Measurements from ENCODE around the gene ZMYM4. TPM values are rescaled to one million over a fixed set of nuclear protein-coding genes. Genes with fewer than 3 reads are reported as not detected.

Gene ZMYM4
- total RNA-seq, 1 experiment from 2014 or later, result 60.3 TPM

DNA sequence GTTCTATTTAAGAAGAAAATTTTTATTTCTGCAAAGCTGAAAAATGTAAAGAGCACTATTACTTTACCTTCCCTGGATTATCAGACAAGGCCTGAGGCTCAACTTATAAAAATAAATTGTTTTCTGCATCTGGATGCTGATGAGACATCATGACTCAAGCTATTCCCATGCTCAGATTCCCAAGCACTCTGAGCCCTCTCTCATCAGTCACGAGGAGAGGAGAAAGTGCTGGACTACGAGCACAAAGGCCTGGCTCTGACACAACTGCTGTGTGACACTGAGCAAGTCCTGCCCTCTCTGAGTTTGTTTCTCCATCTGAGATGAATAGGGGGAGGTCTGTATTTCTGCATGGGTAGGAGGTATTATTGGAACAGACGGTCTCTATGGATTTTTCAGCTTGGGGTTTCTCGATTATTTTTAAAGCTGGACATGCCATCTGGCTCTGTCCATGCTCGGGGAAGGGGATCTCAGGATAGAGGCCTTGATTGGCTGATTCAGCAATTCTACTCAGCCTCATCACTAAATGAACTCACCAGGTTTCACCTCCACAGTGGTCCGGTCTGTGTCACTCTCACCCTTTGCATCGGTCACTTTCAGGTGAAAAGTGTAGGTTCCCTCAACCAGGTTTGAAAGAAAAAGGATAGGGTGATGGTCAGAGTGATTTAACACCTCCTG, 181.0 kb downstream of the ZMYM4 start:
- no peak for ATAC-seq
- POLR2A ChIA-PET, result no interaction called here
- no peaks in the 10 kb centered on the region for H3K9me3 Mint-ChIP-seq

GRCh38 chr1:35451125-35451528, 182.6 kb downstream of the ZMYM4 start:
- ATAC-seq (peak; percentile 96), DNase-seq (ENCODE audit: low spot score) (peak; percentile 86)
- peak overlapping the region; percentile 85; the same call in 1 of the 2 replicates for H3K27ac Mint-ChIP-seq
- ChIA-PET CTCF (interaction anchor here (0.5 to 5.5 kb wide), 44 partner anchors 9 to 556 kb away, joined by 3 to 86 read pairs (median 5); partner anchors contain the start of gene KIAA0319L), POLR2A (interaction anchor here (1.5 kb wide), 1 partner anchor 319 kb away, joined by 3 read pairs; the partner anchor contains the start of gene CLSPN)
- no peak overlapping the region for H3K4me3 Mint-ChIP-seq
- no peaks in the 10 kb centered on the region for H3K27me3 Mint-ChIP-seq (ENCODE audit: low read depth)
- H3K9me3 Mint-ChIP-seq, result no peaks in the 10 kb centered on the region
- H3K36me3 Mint-ChIP-seq, result peaks cover 57% of the 10 kb centered on the region
- TF ChIP-seq, protein P1, sequence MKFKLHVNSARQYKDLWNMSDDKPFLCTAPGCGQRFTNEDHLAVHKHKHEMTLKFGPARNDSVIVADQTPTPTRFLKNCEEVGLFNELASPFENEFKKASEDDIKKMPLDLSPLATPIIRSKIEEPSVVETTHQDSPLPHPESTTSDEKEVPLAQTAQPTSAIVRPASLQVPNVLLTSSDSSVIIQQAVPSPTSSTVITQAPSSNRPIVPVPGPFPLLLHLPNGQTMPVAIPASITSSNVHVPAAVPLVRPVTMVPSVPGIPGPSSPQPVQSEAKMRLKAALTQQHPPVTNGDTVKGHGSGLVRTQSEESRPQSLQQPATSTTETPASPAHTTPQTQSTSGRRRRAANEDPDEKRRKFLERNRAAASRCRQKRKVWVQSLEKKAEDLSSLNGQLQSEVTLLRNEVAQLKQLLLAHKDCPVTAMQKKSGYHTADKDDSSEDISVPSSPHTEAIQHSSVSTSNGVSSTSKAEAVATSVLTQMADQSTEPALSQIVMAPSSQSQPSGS (CRISPR knock-in tag; IDR thresholded peaks at IDR 0.05; ENCODE audit: borderline replicate concordance, low read depth), result no peak
- TF ChIP-seq, protein P2, sequence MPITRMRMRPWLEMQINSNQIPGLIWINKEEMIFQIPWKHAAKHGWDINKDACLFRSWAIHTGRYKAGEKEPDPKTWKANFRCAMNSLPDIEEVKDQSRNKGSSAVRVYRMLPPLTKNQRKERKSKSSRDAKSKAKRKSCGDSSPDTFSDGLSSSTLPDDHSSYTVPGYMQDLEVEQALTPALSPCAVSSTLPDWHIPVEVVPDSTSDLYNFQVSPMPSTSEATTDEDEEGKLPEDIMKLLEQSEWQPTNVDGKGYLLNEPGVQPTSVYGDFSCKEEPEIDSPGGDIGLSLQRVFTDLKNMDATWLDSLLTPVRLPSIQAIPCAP (CRISPR knock-in tag; IDR thresholded peaks at IDR 0.05), result no peak
- TF ChIP-seq CTCF (IDR thresholded peaks at IDR 0.05), result peak; percentile 67
- no peaks in the 10 kb centered on the region for H3K4me1 Mint-ChIP-seq

More for the DNA sequence above, 181.0 kb downstream of the ZMYM4 start:
- CTCF ChIA-PET, result interaction anchor here (0.5 to 4.0 kb wide), 4 partner anchors 10 to 289 kb away, joined by 4 to 86 read pairs (median 8); no protein-coding TSS in a partner anchor
- Mint-ChIP-seq H3K4me3 (no peak overlapping the region), H3K36me3 (peaks cover 48% of the 10 kb centered on the region), H3K4me1 (no peaks in the 10 kb centered on the region), H3K27ac (no peak overlapping the region), H3K27me3 (ENCODE audit: low read depth) (no peaks in the 10 kb centered on the region)
- TF ChIP-seq ZNF219 (CRISPR knock-in tag; IDR thresholded peaks at IDR 0.05; ENCODE audit: borderline replicate concordance) (no peak), JUN (CRISPR knock-in tag; IDR thresholded peaks at IDR 0.05) (no peak), ATF3 (CRISPR knock-in tag; conservative IDR thresholded peaks at IDR 0.05) (no peak), USF2 (CRISPR knock-in tag; IDR thresholded peaks at IDR 0.05) (no peak), FOXJ3 (CRISPR knock-in tag; IDR thresholded peaks at IDR 0.05; ENCODE audit: borderline replicate concordance) (no peak), FOXP1 (CRISPR knock-in tag; IDR thresholded peaks at IDR 0.05; ENCODE audit: borderline replicate concordance) (no peak), CDX4 (CRISPR knock-in tag; IDR thresholded peaks at IDR 0.05; ENCODE audit: borderline replicate concordance) (no peak), ELF4 (CRISPR knock-in tag; IDR thresholded peaks at IDR 0.05; ENCODE audit: low read depth) (no peak), NR1H2 (CRISPR knock-in tag; IDR thresholded peaks at IDR 0.05) (no peak), ZBTB21 (CRISPR knock-in tag; IDR thresholded peaks at IDR 0.05; ENCODE audit: borderline replicate concordance) (no peak), SMAD3 (CRISPR knock-in tag; IDR thresholded peaks at IDR 0.05; ENCODE audit: borderline replicate concordance) (no peak)
- no peak for DNase-seq (ENCODE audit: low spot score)

Data from WTC11 (cell line).